DMS153 treated with DMSO at 0.1 percent for 48 hours (cell line): ENCODE results near the gene SLC40A1.
"Not testable (repeated sequence)": the region's sequence is repeated elsewhere in the genome, so short reads cannot be mapped to it uniquely, and the experiment has no call there.

ENCODE experiments used
- DNase-seq: peaks from one replicate; lab custom pipeline; 2025; ENCODE audit not compliant: unreplicated experiment; lab: John Stamatoyannopoulos, UW

Gene SLC40A1

GRCh38 chr2:189580658-189581353 is at the start of gene SLC40A1:
Gene SLC40A1 (minus strand): TSS chr2:189580786. CDS start chr2:189580460, 326 bp downstream.
- DNase-seq = peak; percentile 45

GRCh38 chr2:189629531-189630453 is 49.2 kb upstream of the SLC40A1 start:
- DNase-seq = no peak

- DNase-seq = no peak
Observed at GRCh38 chr2:189628817-189629530, 48.4 kb upstream of the SLC40A1 start.

GRCh38 chr2:189627789-189628188 is 47.2 kb upstream of the SLC40A1 start:
- no peak for DNase-seq

GRCh38 chr2:189625636-189626035 is 45.0 kb upstream of the SLC40A1 start:
- no peak for DNase-seq

GRCh38 chr2:189624648-189625355 is 44.2 kb upstream of the SLC40A1 start:
- no peak for DNase-seq

- no peak for DNase-seq
Observed at GRCh38 chr2:189623049-189623448, 42.5 kb upstream of the SLC40A1 start.

GRCh38 chr2:189621781-189622180 is 41.2 kb upstream of the SLC40A1 start:
- no peak for DNase-seq

- no peak for DNase-seq
Observed at GRCh38 chr2:189618197-189618596, 37.6 kb upstream of the SLC40A1 start.

GRCh38 chr2:189614585-189614984 is 34.0 kb upstream of the SLC40A1 start:
- no peak for DNase-seq

- no peak for DNase-seq
Observed at GRCh38 chr2:189613650-189614420, 33.2 kb upstream of the SLC40A1 start.

GRCh38 chr2:189613077-189613636 is 32.6 kb upstream of the SLC40A1 start:
- no peak for DNase-seq

- DNase-seq = no peak
Observed at GRCh38 chr2:189610700-189611099, 30.1 kb upstream of the SLC40A1 start.

- DNase-seq = no peak
Observed at GRCh38 chr2:189609853-189610252, 29.3 kb upstream of the SLC40A1 start.

- no peak for DNase-seq
Observed at GRCh38 chr2:189609423-189609816, 28.8 kb upstream of the SLC40A1 start.

GRCh38 chr2:189608795-189609422 is 28.3 kb upstream of the SLC40A1 start:
- DNase-seq = no peak

- DNase-seq = no peak
Observed at GRCh38 chr2:189608170-189608569, 27.6 kb upstream of the SLC40A1 start.

- DNase-seq = no peak
Observed at GRCh38 chr2:189602233-189602632, 21.6 kb upstream of the SLC40A1 start.

GRCh38 chr2:189601652-189602051 is 21.1 kb upstream of the SLC40A1 start:
- DNase-seq = not testable (repeated sequence)
